HEK293 (cell line): ENCODE data around the gene MSRB3.
A peak's percentile ranks its signal among the peaks of the same experiment; 100 is the strongest.

Experiments used
- CTCF ChIA-PET: fragments of 350-600 bp; formaldehyde crosslinking; extraction: SDS; loops from one replicate; lab custom pipeline; 2021; ENCODE audit warnings: antibody characterized with exemption; lab: Yijun Ruan, JAX
- POLR2A ChIA-PET: fragments of 300-600 bp; formaldehyde crosslinking; extraction: SDS; loops from one replicate; lab custom pipeline; 2020; ENCODE audit warnings: antibody characterized with exemption, inconsistent platforms; lab: Yijun Ruan, JAX
- H3K27ac ChIP-seq: fragments of 200-500 bp; sonication (Bioruptor generic); 2 replicates; pipeline ENCODE4 v1.5.1; 2014; ENCODE audit warnings: low read depth, low read length, control low read depth, inconsistent platforms; ENCODE audit errors: extremely low read depth
- H3K36me3 ChIP-seq, 2 experiments: fragments of 200-500 bp in 1 of 2; sonication (Bioruptor generic) in 1 of 2; 1 replicate in 1 of 2; 2 replicates in 1 of 2; pipeline ENCODE4 v1.5.1; 2014 to 2017; ENCODE audit warnings: inconsistent platforms in 2 of 2, low read length in 2 of 2; ENCODE audit not compliant: control insufficient read depth in 2 of 2, insufficient read depth in 1 of 2
- H3K4me1 ChIP-seq: fragments of 200-500 bp; sonication (Bioruptor generic); 2 replicates; pipeline ENCODE4 v1.5.1; 2014; ENCODE audit warnings: mild to moderate bottlenecking, low read length, inconsistent platforms; ENCODE audit not compliant: control insufficient read depth, insufficient read depth
- H3K4me3 ChIP-seq: 2 replicates; pipeline ENCODE4 v1.5.1; 2011; ENCODE audit warnings: low read depth, mild to moderate bottlenecking, control low read depth, low read length, moderate library complexity
- H3K9me3 ChIP-seq: fragments of 200-500 bp; sonication (Bioruptor generic); 2 replicates; pipeline ENCODE4 v1.5.1; 2014; ENCODE audit warnings: low read depth, low read length, inconsistent platforms; ENCODE audit not compliant: control insufficient read depth, insufficient read depth
- BCL6B ChIP-seq: fragments of 450-650 bp; formaldehyde crosslinking; IDR thresholded peaks from 2 replicates; pipeline ENCODE4 v1.5.1; 2017; ENCODE audit warnings: missing biosample characterization, missing genetic modification characterization
- GLI2 ChIP-seq: fragments of 450-650 bp; formaldehyde crosslinking; IDR thresholded peaks from 2 replicates; pipeline ENCODE4; 2017; ENCODE audit warnings: missing biosample characterization, missing genetic modification characterization, low read depth, borderline replicate concordance
- KLF8 ChIP-seq: fragments of 450-650 bp; formaldehyde crosslinking; IDR thresholded peaks from 2 replicates; pipeline ENCODE4 v1.5.1; 2016; ENCODE audit warnings: missing biosample characterization, missing genetic modification characterization
- OSR2 ChIP-seq: fragments of 450-650 bp; formaldehyde crosslinking; IDR thresholded peaks from 2 replicates; pipeline ENCODE4 v1.5.1; 2016; ENCODE audit warnings: missing biosample characterization, missing genetic modification characterization
- PRDM1 ChIP-seq: fragments of 450-650 bp; formaldehyde crosslinking; IDR thresholded peaks from 2 replicates; pipeline ENCODE4; 2016; ENCODE audit warnings: missing biosample characterization, missing genetic modification characterization
- PRDM6 ChIP-seq: fragments of 450-650 bp; formaldehyde crosslinking; IDR thresholded peaks from 2 replicates; pipeline ENCODE4 v1.5.1; 2017; ENCODE audit warnings: missing biosample characterization, missing genetic modification characterization
- SALL2 ChIP-seq: fragments of 450-650 bp; formaldehyde crosslinking; IDR thresholded peaks from 2 replicates; pipeline ENCODE4 v1.5.0; 2017; ENCODE audit warnings: missing biosample characterization, mild to moderate bottlenecking, missing genetic modification characterization, borderline replicate concordance
- SCRT2 ChIP-seq: fragments of 450-650 bp; formaldehyde crosslinking; IDR thresholded peaks from 2 replicates; pipeline ENCODE4 v1.5.1; 2016; ENCODE audit warnings: missing biosample characterization, missing genetic modification characterization
- ZBTB7A ChIP-seq: fragments of 450-650 bp; formaldehyde crosslinking; IDR thresholded peaks from 2 replicates; pipeline ENCODE4 v1.5.1; 2016; ENCODE audit warnings: low read depth, missing biosample characterization, missing genetic modification characterization
- ZNF140 ChIP-seq: fragments of 450-650 bp; formaldehyde crosslinking; IDR thresholded peaks from 2 replicates; pipeline ENCODE4 v1.5.1; 2016; ENCODE audit warnings: missing biosample characterization, missing genetic modification characterization
- ZNF146 ChIP-seq: fragments of 450-650 bp; formaldehyde crosslinking; IDR thresholded peaks from 2 replicates; pipeline ENCODE4 v1.5.1; 2016; ENCODE audit warnings: missing biosample characterization, missing genetic modification characterization
- ZNF148 ChIP-seq: fragments of 450-650 bp; formaldehyde crosslinking; IDR thresholded peaks from 2 replicates; pipeline ENCODE4 v1.5.0; 2017; ENCODE audit warnings: missing biosample characterization, missing genetic modification characterization, borderline replicate concordance
- ZNF169 ChIP-seq: fragments of 450-650 bp; formaldehyde crosslinking; IDR thresholded peaks from 2 replicates; pipeline ENCODE4 v1.5.1; 2016; ENCODE audit warnings: missing biosample characterization, missing genetic modification characterization
- ZNF184 ChIP-seq: fragments of 450-650 bp; IDR thresholded peaks from 2 replicates; pipeline ENCODE4 v1.5.1; 2018; ENCODE audit warnings: missing biosample characterization, mild to moderate bottlenecking, missing genetic modification characterization
- ZNF292 ChIP-seq: fragments of 450-650 bp; formaldehyde crosslinking; IDR thresholded peaks from 2 replicates; pipeline ENCODE4 v1.5.1; 2016; ENCODE audit warnings: low read depth, missing biosample characterization, missing genetic modification characterization, borderline replicate concordance
- ZNF324 ChIP-seq: fragments of 450-650 bp; formaldehyde crosslinking; IDR thresholded peaks from 2 replicates; pipeline ENCODE4 v1.5.1; 2016; ENCODE audit warnings: missing biosample characterization, missing genetic modification characterization
- ZNF585B ChIP-seq: fragments of 450-650 bp; formaldehyde crosslinking; IDR thresholded peaks from 2 replicates; pipeline ENCODE4 v1.5.1; 2016; ENCODE audit warnings: missing biosample characterization, missing genetic modification characterization

MSRB3 gene

GRCh38 chr12:65364046-65364445, 85.6 kb downstream of the MSRB3 start (continued):
- TF ChIP-seq ZNF148 (tag by site-specific recombination), result no peak

- no peaks in the 10 kb centered on the region for H3K9me3 ChIP-seq
- TF ChIP-seq BCL6B (tag by site-specific recombination) (no peak), ZNF324 (tag by site-specific recombination) (no peak), ZNF169 (tag by site-specific recombination) (no peak), ZNF585B (peak; percentile 13; the same call in 1 of the 2 replicates), ZNF292 (no peak)
- H3K4me1 ChIP-seq, result 0 out of 2 replicates have a peak, but pooled peaks cover 2% of the 10 kb centered on the region
- no peaks in the 10 kb centered on the region for H3K36me3 ChIP-seq
- no peak overlapping the region for H3K4me3 ChIP-seq
- ChIA-PET POLR2A (no interaction called here), CTCF (no interaction called here)
- H3K27ac ChIP-seq, result no peak overlapping the region
Measured at GRCh38 chr12:65367396-65367795, 88.9 kb downstream of the MSRB3 start.

- POLR2A ChIA-PET, result no interaction called here
- Histone ChIP-seq H3K9me3 (no peaks in the 10 kb centered on the region), H3K36me3 (no peaks in the 10 kb centered on the region), H3K4me1 (0 out of 2 replicates have a peak, but pooled peaks cover 2% of the 10 kb centered on the region), H3K4me3 (no peak overlapping the region), H3K27ac (no peak overlapping the region)
- CTCF ChIA-PET, result interaction anchor here (0.8 kb wide), 1 partner anchor 164 kb away, joined by 3 read pairs; no protein-coding TSS in a partner anchor
- TF ChIP-seq OSR2, result 0 out of 2 replicates have a peak, but pooled peaks have one; percentile 20
- peak; percentile 16; the same call in 1 of the 2 replicates for TF ChIP-seq PRDM6 (tag by site-specific recombination)
- no peak for TF ChIP-seq ZNF146 (tag by site-specific recombination)
- no peak for TF ChIP-seq ZNF184
Measured at GRCh38 chr12:65368055-65368454, 89.6 kb downstream of the MSRB3 start.

GRCh38 chr12:65372574-65372973, 94.1 kb downstream of the MSRB3 start:
- POLR2A ChIA-PET, result no interaction called here
- CTCF ChIA-PET, result interaction anchor here (0.7 kb wide), 1 partner anchor 142 kb away, joined by 3 read pairs; no protein-coding TSS in a partner anchor
- Histone ChIP-seq H3K9me3 (no peaks in the 10 kb centered on the region), H3K4me3 (no peak overlapping the region), H3K4me1 (0 out of 2 replicates have a peak, but pooled peaks cover 2% of the 10 kb centered on the region), H3K27ac (no peak overlapping the region), H3K36me3 (no peaks in the 10 kb centered on the region)
- TF ChIP-seq SCRT2 (tag by site-specific recombination), result no peak
- no peak for TF ChIP-seq KLF8
- no peak for TF ChIP-seq SALL2
- TF ChIP-seq ZBTB7A, result no peak
- no peak for TF ChIP-seq PRDM1 (tag by site-specific recombination)
- TF ChIP-seq ZNF140 (tag by site-specific recombination), result no peak
- no peak for TF ChIP-seq GLI2 (tag by site-specific recombination)
